Memory B cell (primary cell): Measurements from ENCODE around the gene BRD4.

Experiments
- ATAC-seq: fragments of 150-1000 bp; cut with Tn5 transposase; 2 replicates; pipeline ENCODE4 v1.10.0; 2021; ENCODE audit warnings: low read depth, mild to moderate bottlenecking, moderate library complexity
- DNase-seq, 2 donors: peaks; one replicate each; pipeline ENCODE4 v3.0.0; 2022; ENCODE audit warnings: low spot score in 2 of 2
- H3K27ac Mint-ChIP-seq: one replicate; pipeline ENCODE4 v1.8.0; 2022; ENCODE audit warnings: mild to moderate bottlenecking, moderate library complexity, mixed read lengths
- H3K27me3 Mint-ChIP-seq: one replicate; pipeline ENCODE4 v1.8.0; 2022; ENCODE audit warnings: mixed read lengths
- H3K36me3 Mint-ChIP-seq: one replicate; pipeline ENCODE4 v1.8.0; 2022; ENCODE audit warnings: mild to moderate bottlenecking, mixed read lengths
- H3K4me1 Mint-ChIP-seq: one replicate; pipeline ENCODE4 v1.8.0; 2022; ENCODE audit warnings: mixed read lengths
- H3K4me3 Mint-ChIP-seq: one replicate; pipeline ENCODE4 v1.8.0; 2022; ENCODE audit warnings: mild to moderate bottlenecking, moderate library complexity, mixed read lengths
- H3K9me3 Mint-ChIP-seq: one replicate; pipeline ENCODE4 v1.8.0; 2022; ENCODE audit warnings: mixed read lengths

Gene BRD4

GRCh38 chr19:15223649-15224361 is 108.5 kb downstream of the BRD4 start:
- peak overlapping the region; percentile 45 for H3K4me3 Mint-ChIP-seq
- no peak for ATAC-seq
- DNase-seq: no peak
- H3K27ac Mint-ChIP-seq: peak overlapping the region; percentile 12
- peaks cover 19% of the 10 kb centered on the region for H3K27me3 Mint-ChIP-seq
- H3K9me3 Mint-ChIP-seq: no peaks in the 10 kb centered on the region
- H3K4me1 Mint-ChIP-seq: peaks cover 14% of the 10 kb centered on the region
- no peaks in the 10 kb centered on the region for H3K36me3 Mint-ChIP-seq

- Mint-ChIP-seq H3K27ac (peak overlapping the region; percentile 12), H3K36me3 (no peaks in the 10 kb centered on the region), H3K4me1 (peaks cover 14% of the 10 kb centered on the region), H3K9me3 (no peaks in the 10 kb centered on the region), H3K27me3 (peaks cover 19% of the 10 kb centered on the region), H3K4me3 (peak overlapping the region; percentile 45)
- DNase-seq (peak; percentile 60 to 63), ATAC-seq (peak; percentile 97)
Measured at GRCh38 chr19:15222738-15223648, 109.3 kb downstream of the BRD4 start.

DNA sequence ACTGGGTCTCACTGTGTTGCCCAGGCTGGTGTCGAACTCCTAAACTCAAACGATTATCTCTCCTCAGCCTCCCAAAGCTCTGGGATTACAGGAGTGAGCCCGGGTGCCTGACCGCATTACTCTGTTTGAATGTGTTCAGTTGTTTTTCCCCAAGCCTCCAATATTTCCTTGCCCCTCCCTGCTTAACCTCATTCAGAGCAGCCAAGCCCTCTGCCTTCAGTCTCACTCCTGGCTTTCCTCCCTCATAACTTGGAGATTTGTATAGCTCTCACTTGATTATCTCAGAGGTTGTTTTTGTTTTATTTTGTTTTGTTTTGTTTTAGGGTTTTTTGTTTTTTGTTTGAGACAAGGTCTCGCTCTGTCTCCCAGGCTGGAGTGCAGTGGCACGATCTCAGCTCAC is 111.5 kb downstream of the BRD4 start:
- H3K4me3 Mint-ChIP-seq: no peak overlapping the region
- H3K27ac Mint-ChIP-seq: no peak overlapping the region
- peaks cover 14% of the 10 kb centered on the region for H3K4me1 Mint-ChIP-seq
- H3K9me3 Mint-ChIP-seq: no peaks in the 10 kb centered on the region
- ATAC-seq (no peak), DNase-seq (no peak)
- no peaks in the 10 kb centered on the region for H3K36me3 Mint-ChIP-seq
- peaks cover 19% of the 10 kb centered on the region for H3K27me3 Mint-ChIP-seq

- Mint-ChIP-seq H3K9me3 (no peaks in the 10 kb centered on the region), H3K27me3 (peaks cover 13% of the 10 kb centered on the region), H3K4me1 (peaks cover 8% of the 10 kb centered on the region), H3K36me3 (no peaks in the 10 kb centered on the region), H3K27ac (no peak overlapping the region), H3K4me3 (no peak overlapping the region)
- no peak for DNase-seq
- ATAC-seq: no peak
Measured at GRCh38 chr19:15218501-15218900, 113.8 kb downstream of the BRD4 start.

DNA sequence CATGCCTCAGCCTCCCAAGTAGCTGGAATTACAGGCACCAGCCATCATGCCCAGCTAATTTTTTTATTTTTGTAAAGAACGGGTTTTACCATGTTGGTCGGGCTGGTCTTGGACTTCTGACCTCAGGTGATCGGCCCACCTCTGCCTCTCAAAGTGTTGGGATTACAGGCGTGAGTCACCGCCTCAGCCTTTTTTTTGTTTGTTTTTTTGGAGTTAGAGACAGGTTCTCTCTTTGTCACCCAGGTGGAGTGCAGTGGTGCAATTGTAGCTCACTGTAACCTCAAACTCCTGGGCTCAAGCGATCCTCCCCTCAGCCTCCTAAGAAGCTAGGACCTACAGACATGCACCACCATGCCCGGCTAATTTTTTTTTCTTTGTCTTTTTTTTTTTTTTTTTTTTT is 116.0 kb downstream of the BRD4 start:
- Mint-ChIP-seq H3K4me1 (no peaks in the 10 kb centered on the region), H3K9me3 (no peaks in the 10 kb centered on the region), H3K27ac (no peak overlapping the region), H3K27me3 (peaks cover 7% of the 10 kb centered on the region), H3K36me3 (no peaks in the 10 kb centered on the region), H3K4me3 (no peak overlapping the region)
- ATAC-seq (no peak), DNase-seq (no peak)

GRCh38 chr19:15213715-15214381 is 118.5 kb downstream of the BRD4 start:
- Mint-ChIP-seq H3K27me3 (peaks cover 5% of the 10 kb centered on the region), H3K4me1 (no peaks in the 10 kb centered on the region), H3K9me3 (no peaks in the 10 kb centered on the region), H3K36me3 (no peaks in the 10 kb centered on the region), H3K27ac (no peak overlapping the region), H3K4me3 (no peak overlapping the region)
- DNase-seq: no peak
- ATAC-seq: no peak

- H3K27me3 Mint-ChIP-seq: peaks cover 4% of the 10 kb centered on the region
- no peak overlapping the region for H3K4me3 Mint-ChIP-seq
- no peak for ATAC-seq
Measured at GRCh38 chr19:15212711-15213110, 119.6 kb downstream of the BRD4 start.

GRCh38 chr19:15210323-15210781 is 122.0 kb downstream of the BRD4 start:
- H3K9me3 Mint-ChIP-seq: no peaks in the 10 kb centered on the region
- no peak overlapping the region for H3K27ac Mint-ChIP-seq
- DNase-seq (no peak), ATAC-seq (no peak)
- no peaks in the 10 kb centered on the region for H3K4me1 Mint-ChIP-seq
- H3K4me3 Mint-ChIP-seq: no peak overlapping the region
- H3K27me3 Mint-ChIP-seq: peaks cover 10% of the 10 kb centered on the region
- no peaks in the 10 kb centered on the region for H3K36me3 Mint-ChIP-seq

More at GRCh38 chr19:15212711-15213110, 119.6 kb downstream of the BRD4 start:
- no peak overlapping the region for H3K27ac Mint-ChIP-seq
- no peaks in the 10 kb centered on the region for H3K4me1 Mint-ChIP-seq
- no peak for DNase-seq
- H3K9me3 Mint-ChIP-seq: no peaks in the 10 kb centered on the region
- H3K36me3 Mint-ChIP-seq: no peaks in the 10 kb centered on the region

DNA sequence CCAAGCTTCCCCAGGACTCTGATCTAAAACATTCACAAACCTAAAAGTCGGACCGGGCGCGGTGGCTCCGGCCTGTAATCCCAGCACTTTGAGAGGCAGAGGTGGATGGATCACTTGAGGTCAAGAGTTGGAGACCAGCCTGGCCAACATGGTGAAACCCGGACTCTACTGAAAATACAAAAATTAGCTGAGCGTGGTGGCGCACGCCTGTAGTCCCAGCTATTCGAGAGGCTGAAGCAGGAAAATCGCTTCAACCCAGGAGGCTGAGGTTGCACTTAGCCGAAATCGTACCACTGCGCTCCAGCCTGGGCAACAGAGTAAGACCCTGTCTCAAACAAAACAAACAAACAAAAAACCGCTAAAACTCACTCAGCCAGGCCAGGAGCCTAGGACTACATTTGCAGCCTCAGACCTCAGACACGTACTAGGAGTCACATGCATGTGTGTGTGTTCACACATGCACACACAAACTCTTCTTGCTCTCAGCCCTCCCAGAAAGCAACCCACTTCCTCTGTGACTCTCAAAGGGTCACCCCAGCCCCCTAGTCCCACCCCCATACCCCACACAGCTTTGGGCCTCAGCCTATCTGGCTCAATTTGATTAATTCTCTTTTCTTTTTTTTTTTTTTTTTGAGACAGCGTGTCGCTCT is 130.8 kb downstream of the BRD4 start:
- Mint-ChIP-seq H3K27me3 (peaks cover 36% of the 10 kb centered on the region), H3K4me3 (peak overlapping the region; percentile 45), H3K36me3 (peaks cover 5% of the 10 kb centered on the region), H3K27ac (no peak overlapping the region), H3K4me1 (peaks cover 19% of the 10 kb centered on the region), H3K9me3 (no peaks in the 10 kb centered on the region)
- DNase-seq (no peak), ATAC-seq (no peak)

DNA sequence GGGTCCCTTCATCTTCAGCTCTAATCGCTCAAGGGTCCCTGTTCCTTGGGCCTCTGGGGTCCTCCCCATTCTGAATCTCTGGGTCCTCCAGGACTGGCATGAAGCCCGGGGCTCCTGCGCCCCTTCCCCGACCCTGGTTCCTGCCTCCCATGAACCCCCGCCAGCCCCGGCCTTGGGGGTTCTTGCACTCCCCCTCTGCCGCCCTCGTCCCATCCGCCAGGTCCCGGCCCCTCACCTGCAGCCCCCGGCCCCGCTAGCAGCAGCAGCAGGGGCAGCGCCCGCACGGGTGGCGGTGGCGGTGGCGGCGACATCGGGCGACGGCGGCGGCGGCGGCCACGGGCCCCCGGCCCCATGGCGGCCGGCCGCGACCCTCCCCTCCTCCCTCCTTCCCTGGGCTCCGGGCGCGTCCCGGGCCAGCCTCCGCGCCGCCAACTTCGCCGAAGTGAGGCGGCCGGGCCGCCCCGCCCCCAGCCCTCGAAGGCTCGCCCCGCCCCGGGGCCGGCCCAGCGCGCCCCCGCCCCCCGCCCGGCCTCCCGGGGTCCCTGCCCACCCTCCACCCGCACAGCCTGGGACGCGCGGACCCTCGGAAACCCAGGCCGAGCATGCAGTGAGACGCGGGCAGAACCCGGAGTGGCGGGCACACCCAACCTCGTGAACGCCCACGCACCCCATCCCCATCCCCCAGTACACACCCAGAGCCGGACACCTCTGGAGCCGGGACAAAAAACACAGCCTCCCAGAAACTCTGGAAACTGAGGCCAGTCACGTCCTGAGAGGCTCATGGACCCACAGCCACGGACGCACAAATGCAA is 131.6 kb downstream of the BRD4 start, which contains the start of gene NOTCH3:
TSS of gene NOTCH3 (minus strand) at position 443 of the 812 bp plus-strand sequence. CDS start at position 353, 90 bp downstream.
- H3K9me3 Mint-ChIP-seq: no peaks in the 10 kb centered on the region
- no peak for ATAC-seq
- H3K27me3 Mint-ChIP-seq: peaks cover 31% of the 10 kb centered on the region
- peak within 1 kb of the TSS; percentile 45 for H3K4me3 Mint-ChIP-seq
- H3K4me1 Mint-ChIP-seq: peaks cover 19% of the 10 kb centered on the region
- peaks cover 5% of the 10 kb centered on the region for H3K36me3 Mint-ChIP-seq
- DNase-seq: no peak
- no peak within 1 kb of the TSS for H3K27ac Mint-ChIP-seq

- H3K4me1 Mint-ChIP-seq: peaks cover 20% of the 10 kb centered on the region
- ATAC-seq: no peak
Measured at GRCh38 chr19:15199661-15200552, 132.4 kb downstream of the BRD4 start.

DNA sequence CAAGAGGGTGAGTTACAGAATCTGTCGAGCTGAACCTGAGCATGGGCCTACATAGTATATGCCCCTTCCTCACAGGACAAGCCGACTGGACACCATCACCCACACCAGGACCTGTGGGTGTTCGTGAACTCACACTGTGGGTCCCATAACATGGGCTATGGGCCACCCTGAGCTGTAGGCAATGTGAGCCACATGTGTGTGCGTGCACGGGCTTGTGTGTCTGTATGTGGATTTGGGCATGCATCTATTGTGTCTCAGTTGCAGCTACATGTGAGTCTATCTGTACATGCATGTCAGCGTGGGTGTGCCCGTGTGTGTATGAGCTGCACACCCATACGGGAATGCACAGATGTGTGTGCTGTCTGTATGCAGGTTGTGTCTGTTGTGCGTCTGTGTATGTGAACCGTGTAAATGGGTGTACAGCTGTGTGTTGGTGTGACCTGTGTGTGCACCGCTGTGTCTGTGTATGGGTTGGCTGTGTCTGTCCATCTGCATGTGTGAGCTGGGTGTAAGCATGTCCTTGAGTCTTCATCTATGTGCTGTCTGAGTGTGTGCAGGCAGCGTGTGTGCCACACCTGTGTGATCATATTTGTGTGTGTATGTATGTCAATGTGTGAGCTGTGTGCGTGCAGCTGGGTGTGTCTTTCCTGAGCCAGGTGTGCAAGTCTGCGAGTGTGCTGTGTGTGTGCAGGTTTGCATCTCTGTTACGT is 133.2 kb downstream of the BRD4 start:
- H3K27ac Mint-ChIP-seq: no peak overlapping the region
- H3K4me3 Mint-ChIP-seq: peak overlapping the region; percentile 50
- H3K27me3 Mint-ChIP-seq: peaks cover 38% of the 10 kb centered on the region
- peaks cover 5% of the 10 kb centered on the region for H3K36me3 Mint-ChIP-seq
- DNase-seq: no peak
- no peaks in the 10 kb centered on the region for H3K9me3 Mint-ChIP-seq
- peaks cover 23% of the 10 kb centered on the region for H3K4me1 Mint-ChIP-seq
- ATAC-seq: no peak

More at GRCh38 chr19:15199661-15200552, 132.4 kb downstream of the BRD4 start:
- no peak for DNase-seq
- peaks cover 30% of the 10 kb centered on the region for H3K27me3 Mint-ChIP-seq
- no peaks in the 10 kb centered on the region for H3K9me3 Mint-ChIP-seq
- peaks cover 5% of the 10 kb centered on the region for H3K36me3 Mint-ChIP-seq
- peak overlapping the region; percentile 50 for H3K4me3 Mint-ChIP-seq
- no peak overlapping the region for H3K27ac Mint-ChIP-seq
